Adrenal gland (tissue), 5 donors: ENCODE results near the gene IGIP.

Source experiments
- POLR2A ChIP-seq, 2 donors: fragments of 450-650 bp; IDR thresholded peaks; one replicate each; pipeline ENCODE4 v1.6.1; 2017; ENCODE audit warnings: antibody characterized with exemption in 2 of 2, mild to moderate bottlenecking in 2 of 2, moderate library complexity in 1 of 2
- TF ChIP-seq, protein P1 (sequence below), 6 experiments: fragments of 450-650 bp in 4 of 6; fragments of 200-600 bp in 2 of 6; sonication (generic) in 1 of 6; IDR thresholded peaks; 1 replicate in 5 of 6; 2 replicates in 1 of 6; pipeline versions ENCODE4 v1.5.1 to v1.8.0; 2016 to 2021; ENCODE audit warnings: antibody characterized with exemption in 6 of 6, mild to moderate bottlenecking in 2 of 6, moderate library complexity in 1 of 6
- donor health status: DM: no; HTN: no; CAD: no.

DNA sequence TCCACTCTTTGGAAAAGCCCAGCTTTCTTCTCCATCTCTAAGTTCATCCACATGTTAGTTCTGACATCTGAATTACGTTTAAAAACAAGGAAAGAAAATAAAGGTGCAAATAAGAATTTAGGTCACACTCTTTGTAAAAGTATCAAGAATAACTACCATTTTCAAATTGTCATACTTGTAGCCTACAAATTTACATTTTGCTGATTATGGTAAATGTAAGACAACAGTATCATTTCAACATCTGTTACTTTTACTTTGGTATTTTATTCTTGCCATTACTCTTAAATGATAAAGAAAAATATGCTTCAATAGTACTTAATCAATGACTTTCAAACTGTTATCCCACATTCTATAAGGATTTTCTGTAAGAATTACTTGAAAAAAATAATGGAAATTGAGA is 21.6 kb upstream of the IGIP start:
- TF ChIP-seq, protein P1, sequence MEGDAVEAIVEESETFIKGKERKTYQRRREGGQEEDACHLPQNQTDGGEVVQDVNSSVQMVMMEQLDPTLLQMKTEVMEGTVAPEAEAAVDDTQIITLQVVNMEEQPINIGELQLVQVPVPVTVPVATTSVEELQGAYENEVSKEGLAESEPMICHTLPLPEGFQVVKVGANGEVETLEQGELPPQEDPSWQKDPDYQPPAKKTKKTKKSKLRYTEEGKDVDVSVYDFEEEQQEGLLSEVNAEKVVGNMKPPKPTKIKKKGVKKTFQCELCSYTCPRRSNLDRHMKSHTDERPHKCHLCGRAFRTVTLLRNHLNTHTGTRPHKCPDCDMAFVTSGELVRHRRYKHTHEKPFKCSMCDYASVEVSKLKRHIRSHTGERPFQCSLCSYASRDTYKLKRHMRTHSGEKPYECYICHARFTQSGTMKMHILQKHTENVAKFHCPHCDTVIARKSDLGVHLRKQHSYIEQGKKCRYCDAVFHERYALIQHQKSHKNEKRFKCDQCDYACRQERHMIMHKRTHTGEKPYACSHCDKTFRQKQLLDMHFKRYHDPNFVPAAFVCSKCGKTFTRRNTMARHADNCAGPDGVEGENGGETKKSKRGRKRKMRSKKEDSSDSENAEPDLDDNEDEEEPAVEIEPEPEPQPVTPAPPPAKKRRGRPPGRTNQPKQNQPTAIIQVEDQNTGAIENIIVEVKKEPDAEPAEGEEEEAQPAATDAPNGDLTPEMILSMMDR (IDR thresholded peaks at IDR 0.05), result no peak
- no peak for TF ChIP-seq POLR2A (IDR thresholded peaks at IDR 0.05)
